H1 (cell line): ENCODE data around the gene BCL11A. TPM values are rescaled to one million over a fixed set of nuclear protein-coding genes. Genes with fewer than 3 reads are reported as not detected.

ENCODE experiments used
- CTCF ChIA-PET: fragments of 300-600 bp; sonication (Branson Sonifier 250); formaldehyde crosslinking; loops from one replicate; lab custom pipeline; 2021; ENCODE audit not compliant: partially characterized antibody; lab: Charles Lee
- POLR2A ChIA-PET: fragments of 300-600 bp; sonication (Branson Sonifier 250); formaldehyde crosslinking; loops from one replicate; lab custom pipeline; 2021; ENCODE audit warnings: inconsistent platforms; ENCODE audit not compliant: partially characterized antibody; lab: Charles Lee
- DNase-seq, 2 experiments: peaks; one replicate each; pipeline versions ENCODE4 v3.0.0 to v3.0.0-alpha.2; 2010 to 2022; ENCODE audit warnings: low spot score in 2 of 2, low read depth in 1 of 2, mixed read lengths in 1 of 2
- FAIRE-seq: peaks from 2 replicates; lab custom pipeline; 2011; peaks lifted over from hg19 to GRCh38; lab: Jason Lieb, UNC
- H2AFZ ChIP-seq: 2 replicates; pipeline ENCODE4 v1.8.1; 2012; ENCODE audit warnings: low read length, inconsistent platforms
- H2AK5ac ChIP-seq: 2 replicates; pipeline ENCODE4 v1.6.1; 2013; ENCODE audit warnings: low read depth, low read length
- H2BK120ac ChIP-seq: replicated peaks from 2 replicates; pipeline ENCODE3; 2013; ENCODE audit warnings: low read depth, low read length, inconsistent platforms
- H2BK12ac ChIP-seq: 2 replicates; pipeline ENCODE4 v1.6.1; 2013; ENCODE audit warnings: low read depth, low read length
- H2BK15ac ChIP-seq: 2 replicates; pipeline ENCODE4 v1.6.1; 2013; ENCODE audit warnings: low read length
- H2BK20ac ChIP-seq: 2 replicates; pipeline ENCODE4 v1.6.1; 2013; ENCODE audit warnings: low read length
- H2BK5ac ChIP-seq: 2 replicates; pipeline ENCODE4 v1.6.1; 2013; ENCODE audit warnings: low read depth, low read length
- H3K14ac ChIP-seq: 2 replicates; pipeline ENCODE4 v1.6.1; 2013; ENCODE audit warnings: inconsistent platforms; ENCODE audit not compliant: insufficient read length
- H3K18ac ChIP-seq: 2 replicates; pipeline ENCODE4 v1.6.1; 2013; ENCODE audit warnings: low read length; ENCODE audit errors: extremely low read depth
- H3K23ac ChIP-seq: 2 replicates; pipeline ENCODE4 v1.6.1; 2013; ENCODE audit warnings: inconsistent platforms; ENCODE audit not compliant: insufficient read length
- H3K23me2 ChIP-seq: 2 replicates; pipeline ENCODE4 v1.6.1; 2013; ENCODE audit warnings: low read depth, low read length
- H3K27ac ChIP-seq: 2 replicates; pipeline ENCODE4 v1.6.1; 2011; ENCODE audit warnings: low read depth, low read length, inconsistent platforms
- H3K27me3 ChIP-seq, 4 experiments: replicated peaks in 1 of 4; 1 replicate in 1 of 4; 2 replicates in 3 of 4; pipeline versions ENCODE4 v1.6.1 to v1.8.1; 2011 to 2013; ENCODE audit warnings: low read length in 3 of 4, mild to moderate bottlenecking in 3 of 4, inconsistent platforms in 2 of 4, mixed read lengths in 2 of 4, moderate library complexity in 1 of 4; ENCODE audit not compliant: control insufficient read depth in 3 of 4, insufficient read depth in 3 of 4; ENCODE audit errors: extremely low read depth in 1 of 4
- H3K36me3 ChIP-seq, 4 experiments: 2 replicates each; pipeline versions ENCODE4 v1.6.1 to v1.8.1; 2011 to 2013; ENCODE audit warnings: mild to moderate bottlenecking in 4 of 4, low read length in 3 of 4, moderate library complexity in 2 of 4, control low read depth in 1 of 4, inconsistent platforms in 1 of 4; ENCODE audit not compliant: insufficient read depth in 4 of 4, control insufficient read depth in 2 of 4
- H3K4ac ChIP-seq: replicated peaks from 2 replicates; pipeline ENCODE3; 2013; ENCODE audit warnings: low read length, low read depth, mixed read lengths, inconsistent platforms; ENCODE audit not compliant: insufficient read length
- H3K4me1 ChIP-seq, 4 experiments: replicated peaks in 1 of 4; 1 replicate in 1 of 4; 2 replicates in 3 of 4; pipeline versions ENCODE4 v1.6.1 to v1.8.1; 2011 to 2013; ENCODE audit warnings: low read length in 3 of 4, inconsistent platforms in 2 of 4, mixed read lengths in 1 of 4; ENCODE audit not compliant: insufficient read depth in 4 of 4, control insufficient read depth in 3 of 4
- H3K4me2 ChIP-seq, 2 experiments: 2 replicates each; pipeline versions ENCODE4 v1.6.1 to v1.8.1; 2011 to 2013; ENCODE audit warnings: low read depth in 2 of 2, low read length in 2 of 2, control low read depth in 1 of 2, inconsistent platforms in 1 of 2, mild to moderate bottlenecking in 1 of 2; ENCODE audit not compliant: insufficient read depth in 1 of 2
- H3K4me3 ChIP-seq, 4 experiments: fragments of 200-600, 300-600 bp in 1 of 4; sonication (generic), shearing (Covaris generic), sonication (Bioruptor Twin) in 1 of 4; 2 replicates each; pipeline versions ENCODE4 v1.5.1 to v1.8.1; 2011 to 2016; ENCODE audit warnings: low read length in 4 of 4, low read depth in 3 of 4, control low read depth in 2 of 4, inconsistent platforms in 2 of 4, mild to moderate bottlenecking in 2 of 4, mixed read lengths in 1 of 4, moderate library complexity in 1 of 4; ENCODE audit not compliant: insufficient read depth in 2 of 4; ENCODE audit errors: extremely low read depth in 1 of 4
- H3K56ac ChIP-seq: replicated peaks from 2 replicates; pipeline ENCODE3; 2013; ENCODE audit warnings: low read depth, mild to moderate bottlenecking, mixed read lengths, low read length, inconsistent platforms; ENCODE audit not compliant: insufficient read length
- H3K79me1 ChIP-seq: 2 replicates; pipeline ENCODE4 v1.6.1; 2013; ENCODE audit warnings: low read depth, low read length, control low read depth
- H3K79me2 ChIP-seq, 2 experiments: 2 replicates each; pipeline versions ENCODE4 v1.6.1 to v1.8.1; 2012 to 2013; ENCODE audit warnings: low read length in 2 of 2, mild to moderate bottlenecking in 2 of 2, inconsistent platforms in 1 of 2; ENCODE audit not compliant: insufficient read depth in 2 of 2, control insufficient read depth in 1 of 2
- H3K9ac ChIP-seq, 4 experiments: replicated peaks in 1 of 4; 1 replicate in 1 of 4; 2 replicates in 3 of 4; pipeline versions ENCODE4 v1.6.1 to v1.8.1; 2011 to 2013; ENCODE audit warnings: low read depth in 3 of 4, low read length in 3 of 4, control low read depth in 2 of 4, mild to moderate bottlenecking in 2 of 4, moderate library complexity in 2 of 4, inconsistent platforms in 1 of 4; ENCODE audit errors: extremely low read depth in 1 of 4
- H3K9me3 ChIP-seq, 2 experiments: 2 replicates each; pipeline versions ENCODE4 v1.6.1 to v1.8.1; 2012 to 2013; ENCODE audit warnings: mild to moderate bottlenecking in 2 of 2, moderate library complexity in 2 of 2, control low read depth in 1 of 2, inconsistent platforms in 1 of 2, low read depth in 1 of 2, low read length in 1 of 2, mixed read lengths in 1 of 2; ENCODE audit not compliant: insufficient read depth in 2 of 2
- H4K20me1 ChIP-seq, 2 experiments: replicated peaks in 1 of 2; 2 replicates each; pipeline versions ENCODE3 to v1.8.1; 2011 to 2013; ENCODE audit warnings: inconsistent platforms in 2 of 2, low read length in 2 of 2, mild to moderate bottlenecking in 1 of 2; ENCODE audit not compliant: insufficient read depth in 2 of 2, control insufficient read depth in 1 of 2
- H4K5ac ChIP-seq: 2 replicates; pipeline ENCODE4 v1.6.1; 2013; ENCODE audit warnings: low read length, low read depth, mixed read lengths, inconsistent platforms; ENCODE audit not compliant: insufficient read length
- H4K8ac ChIP-seq: 2 replicates; pipeline ENCODE4 v1.8.0; 2013; ENCODE audit warnings: mild to moderate bottlenecking, moderate library complexity, low read length, inconsistent platforms; ENCODE audit not compliant: insufficient read depth; ENCODE audit errors: extremely low read depth
- H4K91ac ChIP-seq: replicated peaks from 2 replicates; pipeline ENCODE3; 2013; ENCODE audit warnings: low read length, mixed read lengths, inconsistent platforms; ENCODE audit not compliant: insufficient read length
- E2F6 ChIP-seq: IDR thresholded peaks from 2 replicates; pipeline ENCODE4 v1.6.1; 2012; ENCODE audit warnings: inconsistent platforms
- RAD21 ChIP-seq, 2 experiments: IDR thresholded peaks in 1 of 2; conservative IDR thresholded peaks in 1 of 2; 2 replicates each; pipeline ENCODE4 v1.6.1; 2011; ENCODE audit warnings: low read depth in 2 of 2, low read length in 2 of 2, improper control_type of control experiment in 1 of 2, inconsistent platforms in 1 of 2, mild to moderate bottlenecking in 1 of 2, moderate library complexity in 1 of 2
- SP4 ChIP-seq: IDR thresholded peaks from 2 replicates; pipeline ENCODE4 v1.6.1; 2012; ENCODE audit warnings: low read length, inconsistent platforms
- WGBS, 2 experiments: shearing (Covaris generic) in 1 of 2; methylation state at CpG; one replicate each; pipeline versions ENCODE4 v1.1.6 to v1.1.7; 2013 to 2015; ENCODE audit warnings: low lambda C conversion rate in 2 of 2, mixed read lengths in 2 of 2, inconsistent platforms in 1 of 2, low coverage in 1 of 2, missing lambda C conversion rate in 1 of 2; ENCODE audit not compliant: insufficient replicate concordance in 2 of 2, insufficient coverage in 1 of 2, insufficient read length in 1 of 2; ENCODE audit errors: extremely low coverage in 1 of 2, missing lambda C conversion rate in 1 of 2; 5-methylcytosine and 5-hydroxymethylcytosine counted together
- polyA plus RNA-seq, 7 experiments: library from polyadenylated mRNA; depleted of rRNA in 3 of 7; stranded (reverse) in 5 of 7; unstranded in 2 of 7; fragments of >200 nt in 5 of 7; fragments of 200-250 nt in 2 of 7; gene quantifications; 1 replicate in 5 of 7; 2 replicates in 1 of 7; 4 replicates in 1 of 7; pipeline versions ENCODE4 v1.2.1 to v1.2.3, GENCODE V29; 2011 to 2013; ENCODE audit warnings: missing spikeins in 2 of 7, mixed read lengths in 2 of 7
- total RNA-seq: library from RNA; stranded (reverse); fragmentation: NEBNext Ultra II Directional; extraction: Animal tissue kit (Norgen Biotek cat#: 25700); gene quantifications from 2 replicates; pipeline ENCODE4 v1.2.1, GENCODE V29; 2021

BCL11A gene
- total and polyA plus RNA-seq, 2 of the 8 experiments (the other 6 are each of a cell fraction or from before 2014, with no cell fraction given): 11.9 to 59.3 TPM

- no peak for DNase-seq
- no peak overlapping the region for H4K5ac ChIP-seq
- H3K14ac ChIP-seq: no peak overlapping the region
- no peak overlapping the region for H2BK12ac ChIP-seq
- H2AK5ac ChIP-seq: no peak overlapping the region
- peaks cover 4 to 15% (median 6%) of the 10 kb centered on the region in 4 experiments; a peak in 6 of 7 replicates for H3K4me1 ChIP-seq
- H3K27me3 ChIP-seq: no peaks in the 10 kb centered on the region
- no peak for TF ChIP-seq E2F6
- no peak for TF ChIP-seq RAD21 (IDR thresholded peaks at IDR 0.05 in 1 of 2, conservative IDR thresholded peaks at IDR 0.05 in 1 of 2; ENCODE audit: low read depth in 2 of 2, low read length in 2 of 2)
- no peak for TF ChIP-seq SP4
- H4K91ac ChIP-seq: no peak overlapping the region
- H3K79me1 ChIP-seq: peaks cover 18% of the 10 kb centered on the region
- no peak overlapping the region for H3K4me2 ChIP-seq
- H2BK5ac ChIP-seq: no peak overlapping the region
- no peak overlapping the region for H3K4ac ChIP-seq
- no peak for FAIRE-seq
- H3K23ac ChIP-seq: no peak overlapping the region
- no peak overlapping the region for H3K18ac ChIP-seq
- no peak overlapping the region for H3K9ac ChIP-seq
- no peak overlapping the region for H2AFZ ChIP-seq
- ChIA-PET POLR2A (interaction anchor here (1.2 kb wide), 1 partner anchor 50 kb away, joined by 4 read pairs; no protein-coding TSS in a partner anchor), CTCF (interaction anchor here (0.6 to 2.9 kb wide), 12 partner anchors 9 to 527 kb away, joined by 3 to 6 read pairs (median 3); no protein-coding TSS in a partner anchor)
- H3K4me3 ChIP-seq: no peak overlapping the region
- no peak overlapping the region for H2BK15ac ChIP-seq
- no peak overlapping the region for H2BK120ac ChIP-seq
- H3K23me2 ChIP-seq: no peaks in the 10 kb centered on the region
- H3K79me2 ChIP-seq: peaks cover 4 to 88% of the 10 kb centered on the region in 2 experiments
- WGBS, 2 experiments: 88% methylated on average over 8 of the region's 8 CpGs; no CpG with 5 or more reads in 1 of the 2 experiments
- peaks cover 5 to 16% of the 10 kb centered on the region in 2 experiments for H4K20me1 ChIP-seq
- peaks cover 0 to 10% (median under 1%) of the 10 kb centered on the region in 4 experiments; a peak in 2 of 8 replicates for H3K36me3 ChIP-seq
- H3K9me3 ChIP-seq: no peaks in the 10 kb centered on the region
- H3K56ac ChIP-seq: no peak overlapping the region
- H3K27ac ChIP-seq: peak overlapping the region; percentile 33; the same call in 1 of the 2 replicates
- H2BK20ac ChIP-seq: no peak overlapping the region
- no peak overlapping the region for H4K8ac ChIP-seq
Observed at GRCh38 chr2:60499651-60500265, 53.7 kb downstream of the BCL11A start.
